ENCODE measurements around the gene IGSF10. TPM values are rescaled to one million over a fixed set of nuclear protein-coding genes. Genes with fewer than 3 reads are reported as not detected.
"Not testable (repeated sequence)": the region's sequence is repeated elsewhere in the genome, so short reads cannot be mapped to it uniquely, and the experiment has no call there.

The IGSF10 gene
- total RNA-seq, 1 donor, result 8.0 TPM

GRCh38 chr3:151501171-151501922 lies 40.5 kb upstream of the IGSF10 start:
- TF ChIP-seq, protein P1, sequence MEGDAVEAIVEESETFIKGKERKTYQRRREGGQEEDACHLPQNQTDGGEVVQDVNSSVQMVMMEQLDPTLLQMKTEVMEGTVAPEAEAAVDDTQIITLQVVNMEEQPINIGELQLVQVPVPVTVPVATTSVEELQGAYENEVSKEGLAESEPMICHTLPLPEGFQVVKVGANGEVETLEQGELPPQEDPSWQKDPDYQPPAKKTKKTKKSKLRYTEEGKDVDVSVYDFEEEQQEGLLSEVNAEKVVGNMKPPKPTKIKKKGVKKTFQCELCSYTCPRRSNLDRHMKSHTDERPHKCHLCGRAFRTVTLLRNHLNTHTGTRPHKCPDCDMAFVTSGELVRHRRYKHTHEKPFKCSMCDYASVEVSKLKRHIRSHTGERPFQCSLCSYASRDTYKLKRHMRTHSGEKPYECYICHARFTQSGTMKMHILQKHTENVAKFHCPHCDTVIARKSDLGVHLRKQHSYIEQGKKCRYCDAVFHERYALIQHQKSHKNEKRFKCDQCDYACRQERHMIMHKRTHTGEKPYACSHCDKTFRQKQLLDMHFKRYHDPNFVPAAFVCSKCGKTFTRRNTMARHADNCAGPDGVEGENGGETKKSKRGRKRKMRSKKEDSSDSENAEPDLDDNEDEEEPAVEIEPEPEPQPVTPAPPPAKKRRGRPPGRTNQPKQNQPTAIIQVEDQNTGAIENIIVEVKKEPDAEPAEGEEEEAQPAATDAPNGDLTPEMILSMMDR (IDR thresholded peaks at IDR 0.05; ENCODE audit: insufficient read depth, low read length), result no peak
- no peak overlapping the region for H3K4me3 ChIP-seq (ENCODE audit: low read depth, low read length)
- no peak for DNase-seq (ENCODE audit: low read depth)

DNA sequence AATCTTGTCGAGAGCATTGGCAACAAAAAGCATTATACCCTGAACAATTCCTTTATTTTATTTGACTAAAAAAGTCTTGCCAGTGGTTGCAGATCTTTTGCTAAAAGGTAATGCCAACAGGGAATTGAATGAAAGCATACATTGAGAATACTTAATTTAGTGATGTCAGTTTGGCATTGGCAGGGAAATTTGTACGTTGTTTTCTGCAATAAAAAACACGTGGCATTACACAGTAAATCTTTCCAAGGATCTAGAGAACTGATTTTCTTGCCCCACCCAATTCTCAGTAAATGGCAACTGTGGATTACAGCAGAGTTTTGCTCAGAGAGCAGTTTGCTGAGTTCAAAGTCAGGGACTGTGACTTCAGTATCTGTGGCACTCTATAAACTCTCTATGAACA lies 38.3 kb upstream of the IGSF10 start:
- DNase-seq (ENCODE audit: low read depth), result no peak
- TF ChIP-seq, protein P1 (IDR thresholded peaks at IDR 0.05; ENCODE audit: insufficient read depth, low read length), result no peak
- no peak overlapping the region for H3K4me3 ChIP-seq (ENCODE audit: low read depth, low read length)

- DNase-seq (ENCODE audit: low read depth), result peak; percentile 73
- no peak overlapping the region for H3K4me3 ChIP-seq (ENCODE audit: low read depth, low read length)
- TF ChIP-seq, protein P1 (IDR thresholded peaks at IDR 0.05; ENCODE audit: insufficient read depth, low read length), result no peak
Observed at GRCh38 chr3:151491525-151491924, 30.7 kb upstream of the IGSF10 start.

GRCh38 chr3:151487833-151488232 lies 27.0 kb upstream of the IGSF10 start:
- DNase-seq (ENCODE audit: low read depth); H3K4me3 ChIP-seq (ENCODE audit: low read depth, low read length): not testable (repeated sequence)

- no peak for DNase-seq (ENCODE audit: low read depth)
- H3K4me3 ChIP-seq (ENCODE audit: low read depth, low read length), result no peak overlapping the region
- TF ChIP-seq, protein P1 (IDR thresholded peaks at IDR 0.05; ENCODE audit: insufficient read depth, low read length), result no peak
Observed at GRCh38 chr3:151483961-151484520, 23.2 kb upstream of the IGSF10 start.

GRCh38 chr3:151483488-151483887 lies 22.6 kb upstream of the IGSF10 start:
- H3K4me3 ChIP-seq (ENCODE audit: low read depth, low read length), result no peak overlapping the region
- no peak for DNase-seq (ENCODE audit: low read depth)
- TF ChIP-seq, protein P1 (IDR thresholded peaks at IDR 0.05; ENCODE audit: insufficient read depth, low read length), result no peak

- TF ChIP-seq, protein P1 (IDR thresholded peaks at IDR 0.05; ENCODE audit: insufficient read depth, low read length), result no peak
- DNase-seq (ENCODE audit: low read depth), result no peak
- H3K4me3 ChIP-seq (ENCODE audit: low read depth, low read length), result no peak overlapping the region
Observed at GRCh38 chr3:151480492-151480891, 19.6 kb upstream of the IGSF10 start.

All from fibroblast of the aortic adventitia (primary cell).